ENCODE data around the gene YPEL5. TPM values are rescaled to one million over a fixed set of nuclear protein-coding genes. Genes with fewer than 3 reads are reported as not detected.
A peak's percentile ranks its signal among the peaks of the same experiment; 100 is the strongest.

The YPEL5 gene
- total RNA-seq, 1 donor from 2014 or later: 16.8 TPM

DNA sequence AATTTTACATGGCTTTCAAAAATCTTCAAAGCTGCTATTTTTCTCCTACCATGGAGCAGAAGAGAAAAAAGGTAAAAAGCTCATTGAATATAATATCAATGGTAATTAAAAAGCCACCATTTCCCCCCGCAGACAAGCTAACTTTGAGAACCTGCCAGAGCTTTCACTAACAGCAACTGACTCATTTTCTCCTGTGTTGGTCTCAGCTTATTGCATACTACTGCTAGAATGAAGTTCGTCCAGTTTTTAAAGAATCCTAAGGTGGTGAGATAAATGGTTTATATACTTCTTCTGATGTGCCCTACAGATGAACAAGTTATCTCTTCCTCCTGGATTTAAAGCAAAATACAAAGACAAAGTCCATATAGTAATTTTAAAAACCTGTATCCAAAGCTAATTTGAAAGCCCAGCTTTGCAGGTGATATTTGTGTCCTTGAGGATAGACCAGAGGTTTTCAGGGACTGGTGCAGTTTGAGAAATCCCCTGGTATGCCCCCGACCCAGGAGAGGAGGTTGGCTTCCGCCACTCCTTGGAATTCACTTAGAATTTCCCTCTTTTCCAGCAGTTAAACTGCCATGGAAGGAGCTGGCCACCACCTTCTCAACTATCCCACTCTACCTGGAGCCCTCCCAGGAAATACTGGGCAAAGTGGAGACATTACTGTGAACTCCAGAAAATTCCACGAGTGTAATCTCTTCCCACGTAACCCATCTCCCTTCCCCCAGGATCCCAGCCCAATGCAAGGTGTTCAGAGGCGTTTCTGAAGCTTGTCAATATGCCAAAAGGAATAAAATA is 17.5 kb downstream of the YPEL5 start:
- no peak for DNase-seq
- peaks cover 2% of the 10 kb centered on the region for H3K27me3 Mint-ChIP-seq
- intact Hi-C loops (cut with micrococcal nuclease): loop anchor here (2.0 to 10.0 kb wide), 5 partner anchors 18 to 1360 kb away; partner anchors contain the start of gene YPEL5
- H3K27ac Mint-ChIP-seq: no peak overlapping the region
- no peak overlapping the region for H3K4me3 Mint-ChIP-seq
- peaks cover 2% of the 10 kb centered on the region for H3K4me1 Mint-ChIP-seq
- no peaks in the 10 kb centered on the region for H3K9me3 Mint-ChIP-seq
- peaks cover 6% of the 10 kb centered on the region for H3K36me3 Mint-ChIP-seq (ENCODE audit: low read depth)

DNA sequence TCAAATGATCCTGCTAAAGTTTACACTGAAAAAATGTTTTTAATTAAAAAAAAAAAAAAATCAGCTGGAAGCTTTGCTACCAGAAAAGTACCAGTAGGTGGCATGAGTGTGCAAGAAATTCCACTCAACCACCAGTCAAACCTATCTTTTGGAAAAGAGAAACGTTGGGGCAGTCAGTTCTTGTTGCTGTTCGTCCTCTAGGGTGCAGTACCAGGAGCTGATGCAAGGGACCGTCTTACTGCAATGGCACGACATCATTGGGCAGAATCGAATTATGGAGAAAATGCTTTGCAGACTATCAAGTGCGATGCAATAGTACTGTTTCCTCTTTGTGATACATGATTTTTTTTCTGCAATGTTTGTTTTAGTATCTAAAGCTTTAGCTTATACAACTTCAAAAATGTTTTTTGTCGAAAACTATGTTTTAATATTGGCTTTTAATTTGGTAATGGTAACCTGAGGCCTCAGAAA is 18.3 kb downstream of the YPEL5 start:
- H3K27ac Mint-ChIP-seq: no peak overlapping the region
- peaks cover 2% of the 10 kb centered on the region for H3K27me3 Mint-ChIP-seq
- no peaks in the 10 kb centered on the region for H3K9me3 Mint-ChIP-seq
- no peak overlapping the region for H3K4me3 Mint-ChIP-seq
- peaks cover 2% of the 10 kb centered on the region for H3K4me1 Mint-ChIP-seq
- DNase-seq: peak; percentile 91
- intact Hi-C loops (cut with micrococcal nuclease): loop anchor here (1.0 to 10.0 kb wide), 8 partner anchors 18 to 1360 kb away; partner anchors contain the start of gene YPEL5
- peaks cover 1% of the 10 kb centered on the region for H3K36me3 Mint-ChIP-seq (ENCODE audit: low read depth)

DNA sequence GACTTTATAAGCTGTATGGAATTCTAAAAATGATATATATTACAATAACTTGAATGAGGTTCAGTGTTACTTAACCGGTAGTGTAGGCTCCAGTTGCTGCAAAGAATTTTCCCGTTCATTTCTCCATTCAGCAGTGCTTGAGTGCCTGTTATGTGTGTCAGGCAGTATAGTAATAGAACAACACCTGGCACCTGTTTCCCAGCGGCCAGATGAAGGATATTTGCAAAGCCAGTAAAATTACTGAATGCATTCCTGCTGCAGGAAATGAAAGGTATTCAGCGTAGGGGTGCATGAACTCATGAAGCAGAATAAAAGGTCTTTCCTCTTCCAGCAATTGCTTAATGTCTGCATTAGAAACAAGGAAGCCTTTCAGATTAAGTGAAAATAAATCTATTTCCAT is 18.8 kb downstream of the YPEL5 start:
- H3K4me3 Mint-ChIP-seq: no peak overlapping the region
- no peaks in the 10 kb centered on the region for H3K9me3 Mint-ChIP-seq
- no peak overlapping the region for H3K27ac Mint-ChIP-seq
- H3K36me3 Mint-ChIP-seq (ENCODE audit: low read depth): peaks cover 1% of the 10 kb centered on the region
- no peak for DNase-seq
- peaks cover 2% of the 10 kb centered on the region for H3K27me3 Mint-ChIP-seq
- H3K4me1 Mint-ChIP-seq: peaks cover 2% of the 10 kb centered on the region
- intact Hi-C loops (cut with micrococcal nuclease): loop anchor here (1.0 to 10.0 kb wide), 8 partner anchors 19 to 1359 kb away; partner anchors contain the start of gene YPEL5

DNA sequence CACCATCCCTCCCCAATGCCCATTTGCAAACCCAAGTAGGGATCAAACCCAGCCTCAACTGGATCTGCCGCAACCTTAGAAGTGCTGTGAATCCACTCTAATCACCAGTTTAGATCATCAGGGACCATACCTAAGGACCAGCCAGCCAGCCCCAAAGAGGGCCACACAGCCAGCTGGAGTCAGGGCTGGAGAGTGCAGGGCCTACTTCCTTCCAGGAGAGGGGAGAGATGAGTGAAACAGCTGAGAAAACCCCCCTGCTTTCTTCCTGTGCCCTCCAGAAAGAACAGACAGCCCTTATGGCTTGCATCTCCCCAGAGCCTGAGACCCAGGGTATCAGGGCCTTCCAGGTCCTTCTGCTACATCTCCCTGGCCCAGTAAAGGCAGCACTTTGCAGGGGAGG is 25.8 kb downstream of the YPEL5 start:
- H3K36me3 Mint-ChIP-seq (ENCODE audit: low read depth): no peaks in the 10 kb centered on the region
- peaks cover 2% of the 10 kb centered on the region for H3K27me3 Mint-ChIP-seq
- H3K4me3 Mint-ChIP-seq: no peak overlapping the region
- no peaks in the 10 kb centered on the region for H3K4me1 Mint-ChIP-seq
- DNase-seq: no peak
- intact Hi-C loops (cut with micrococcal nuclease): no loop called here
- H3K27ac Mint-ChIP-seq: no peak overlapping the region
- no peaks in the 10 kb centered on the region for H3K9me3 Mint-ChIP-seq

DNA sequence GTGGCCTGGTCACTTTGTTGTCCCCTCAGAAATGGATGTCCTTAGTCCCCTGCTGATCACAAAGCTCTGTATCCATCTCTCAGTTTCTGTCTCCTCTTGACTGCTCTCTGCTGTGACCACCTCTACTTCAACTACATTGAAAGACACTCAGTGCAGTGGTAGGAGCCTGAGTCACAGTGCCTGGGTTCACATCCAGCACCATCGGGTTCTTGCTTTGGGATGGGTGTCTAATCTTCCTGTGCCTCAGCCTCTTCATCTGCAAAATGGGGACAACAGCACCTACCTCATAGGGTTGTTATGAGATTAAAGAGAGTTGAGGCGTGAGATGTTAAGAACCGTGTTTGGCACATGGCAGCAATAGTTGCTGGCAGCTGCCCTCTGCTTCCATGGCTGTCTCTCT is 30.6 kb downstream of the YPEL5 start:
- Mint-ChIP-seq H3K9me3 (no peaks in the 10 kb centered on the region), H3K27ac (no peak overlapping the region), H3K4me3 (no peak overlapping the region), H3K27me3 (peaks cover 2% of the 10 kb centered on the region), H3K36me3 (ENCODE audit: low read depth) (no peaks in the 10 kb centered on the region), H3K4me1 (peaks cover 2% of the 10 kb centered on the region)
- intact Hi-C loops (cut with micrococcal nuclease): no loop called here
- no peak for DNase-seq

DNA sequence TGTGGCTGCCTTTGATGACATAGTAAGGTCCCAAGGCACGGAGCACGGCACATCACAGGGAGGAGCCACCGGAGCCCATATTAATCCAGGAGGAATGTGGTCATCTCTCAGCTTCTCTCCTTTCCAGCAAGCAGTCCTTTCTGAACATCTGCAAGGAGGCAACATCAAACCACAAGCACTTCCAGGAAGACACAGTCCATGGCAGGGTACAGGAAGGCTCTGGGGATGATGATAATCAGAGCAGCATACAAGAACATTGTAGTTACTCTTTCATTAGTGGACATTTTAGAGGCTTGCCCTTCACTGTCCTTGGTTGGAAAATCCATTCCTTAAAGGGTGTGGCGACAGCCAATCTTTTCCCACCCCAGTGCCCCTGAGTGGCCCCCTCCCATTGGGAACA is 31.1 kb downstream of the YPEL5 start:
- no peaks in the 10 kb centered on the region for H3K36me3 Mint-ChIP-seq (ENCODE audit: low read depth)
- peaks cover 2% of the 10 kb centered on the region for H3K4me1 Mint-ChIP-seq
- no peaks in the 10 kb centered on the region for H3K9me3 Mint-ChIP-seq

DNA sequence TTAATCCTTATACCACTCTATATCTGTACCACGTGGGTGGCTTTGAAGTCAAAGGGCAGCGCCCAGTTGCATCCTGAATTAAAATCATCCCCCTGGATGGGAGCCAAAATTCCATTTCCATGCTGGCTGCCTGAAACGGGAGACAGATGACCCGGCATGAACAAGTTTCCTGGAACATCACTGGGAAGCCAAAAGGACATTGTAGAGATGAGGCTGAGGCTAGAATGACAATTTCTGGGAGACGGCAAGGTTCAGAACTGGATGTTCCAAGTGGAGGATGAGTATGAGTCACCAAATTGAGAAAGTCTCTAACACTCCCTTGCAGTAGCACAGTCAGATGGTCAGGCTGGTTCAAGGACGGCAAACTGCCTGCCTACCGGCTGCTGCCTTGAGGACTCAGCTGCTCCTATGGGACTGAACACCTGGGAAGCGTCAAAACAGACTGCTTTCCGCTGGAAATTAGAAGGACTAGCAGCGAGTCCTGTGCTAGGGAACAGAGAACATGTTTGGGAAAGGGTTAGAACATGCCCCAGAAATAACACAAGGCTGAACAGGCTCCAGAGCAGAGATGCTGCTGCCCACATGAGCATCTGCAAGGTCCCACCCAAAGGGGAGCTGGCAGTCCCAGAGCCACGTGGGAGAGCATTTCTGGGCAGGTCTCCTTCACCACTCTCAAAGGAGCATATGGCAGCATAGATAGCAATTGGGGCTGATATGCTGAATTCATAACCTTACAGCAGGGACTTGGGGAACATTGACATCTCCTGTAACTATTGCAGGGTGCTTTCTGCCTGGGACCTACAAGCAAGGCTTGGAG is 32.0 kb downstream of the YPEL5 start:
- Mint-ChIP-seq H3K27ac (no peak overlapping the region), H3K9me3 (no peaks in the 10 kb centered on the region), H3K4me1 (peaks cover 2% of the 10 kb centered on the region), H3K4me3 (no peak overlapping the region), H3K27me3 (peaks cover 2% of the 10 kb centered on the region), H3K36me3 (ENCODE audit: low read depth) (no peaks in the 10 kb centered on the region)
- intact Hi-C loops (cut with micrococcal nuclease): no loop called here
- no peak for DNase-seq

More for the DNA sequence above, 31.1 kb downstream of the YPEL5 start:
- no peak for DNase-seq
- H3K4me3 Mint-ChIP-seq: no peak overlapping the region
- intact Hi-C loops (cut with micrococcal nuclease): no loop called here
- H3K27me3 Mint-ChIP-seq: peaks cover 2% of the 10 kb centered on the region
- H3K27ac Mint-ChIP-seq: no peak overlapping the region

DNA sequence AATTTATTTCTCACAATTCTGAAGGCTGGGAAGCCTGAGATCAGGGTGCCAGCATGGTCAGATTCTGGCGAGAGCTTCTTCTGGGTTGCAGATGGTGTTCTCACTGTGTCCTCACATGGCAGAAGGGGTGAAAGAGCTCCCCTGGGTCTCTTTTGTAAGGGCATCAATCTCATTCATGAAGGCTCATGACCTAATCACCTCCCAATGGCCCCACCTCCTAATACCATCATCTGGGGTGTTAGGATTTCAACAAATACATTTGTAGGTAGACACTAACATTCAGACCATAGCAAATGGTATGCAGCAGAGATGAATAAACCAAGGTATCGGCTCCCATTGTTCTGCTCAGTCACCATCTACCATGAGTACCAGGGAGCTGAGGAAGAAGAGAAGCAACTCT is 32.7 kb downstream of the YPEL5 start:
- H3K27ac Mint-ChIP-seq: no peak overlapping the region
- H3K27me3 Mint-ChIP-seq: peaks cover 4% of the 10 kb centered on the region
- no peak for DNase-seq

DNA sequence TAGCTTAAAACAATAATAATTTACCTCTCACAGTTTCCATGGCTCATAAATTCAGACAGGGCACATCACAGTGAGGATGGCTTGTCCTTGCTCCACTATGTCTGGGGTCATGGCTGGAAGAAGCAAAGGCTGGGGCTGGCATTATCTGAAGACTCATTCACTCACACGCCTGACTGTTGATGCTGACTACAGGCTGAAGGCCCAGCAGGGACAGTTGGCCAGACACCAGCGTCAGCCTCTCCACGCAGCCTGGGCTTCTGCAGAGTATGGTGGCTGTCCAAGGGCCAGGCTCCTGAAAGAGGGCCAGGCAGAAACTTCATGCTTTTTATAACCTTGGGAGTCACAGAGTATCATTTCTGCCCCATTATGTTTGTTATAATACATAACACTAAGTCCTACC is 33.4 kb downstream of the YPEL5 start:
- H3K4me3 Mint-ChIP-seq: no peak overlapping the region
- H3K27ac Mint-ChIP-seq: no peak overlapping the region
- H3K27me3 Mint-ChIP-seq: peaks cover 4% of the 10 kb centered on the region
- DNase-seq: no peak
- intact Hi-C loops (cut with micrococcal nuclease): no loop called here
- H3K9me3 Mint-ChIP-seq: no peaks in the 10 kb centered on the region
- peaks cover 2% of the 10 kb centered on the region for H3K4me1 Mint-ChIP-seq
- H3K36me3 Mint-ChIP-seq (ENCODE audit: low read depth): no peaks in the 10 kb centered on the region

More for the DNA sequence above, 32.7 kb downstream of the YPEL5 start:
- intact Hi-C loops (cut with micrococcal nuclease): no loop called here
- no peak overlapping the region for H3K4me3 Mint-ChIP-seq
- peaks cover 2% of the 10 kb centered on the region for H3K4me1 Mint-ChIP-seq
- H3K9me3 Mint-ChIP-seq: no peaks in the 10 kb centered on the region
- H3K36me3 Mint-ChIP-seq (ENCODE audit: low read depth): no peaks in the 10 kb centered on the region

DNA sequence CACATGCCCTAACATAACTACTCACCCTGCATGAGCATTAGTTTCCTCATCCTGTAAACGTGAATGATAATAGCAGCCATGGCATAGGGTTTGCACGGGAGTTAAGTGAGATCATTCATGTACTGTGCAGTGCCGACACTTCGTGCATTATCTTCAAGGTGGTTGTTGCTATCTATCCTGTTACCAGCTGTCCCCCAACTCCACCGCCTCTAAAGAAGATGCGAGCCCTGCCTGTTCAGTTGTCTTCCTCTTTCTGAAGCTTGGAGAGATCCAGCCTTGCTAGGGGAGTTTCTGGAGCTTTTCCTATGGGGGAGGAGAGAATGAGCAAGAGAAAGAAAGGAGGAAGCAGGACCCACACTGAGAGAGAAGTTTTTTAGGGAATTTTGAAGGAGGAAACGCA is 34.4 kb downstream of the YPEL5 start:
- DNase-seq: no peak
- Mint-ChIP-seq H3K36me3 (ENCODE audit: low read depth) (no peaks in the 10 kb centered on the region), H3K4me3 (no peak overlapping the region), H3K4me1 (peaks cover 2% of the 10 kb centered on the region), H3K9me3 (no peaks in the 10 kb centered on the region), H3K27me3 (peaks cover 7% of the 10 kb centered on the region), H3K27ac (no peak overlapping the region)
- intact Hi-C loops (cut with micrococcal nuclease): no loop called here

DNA sequence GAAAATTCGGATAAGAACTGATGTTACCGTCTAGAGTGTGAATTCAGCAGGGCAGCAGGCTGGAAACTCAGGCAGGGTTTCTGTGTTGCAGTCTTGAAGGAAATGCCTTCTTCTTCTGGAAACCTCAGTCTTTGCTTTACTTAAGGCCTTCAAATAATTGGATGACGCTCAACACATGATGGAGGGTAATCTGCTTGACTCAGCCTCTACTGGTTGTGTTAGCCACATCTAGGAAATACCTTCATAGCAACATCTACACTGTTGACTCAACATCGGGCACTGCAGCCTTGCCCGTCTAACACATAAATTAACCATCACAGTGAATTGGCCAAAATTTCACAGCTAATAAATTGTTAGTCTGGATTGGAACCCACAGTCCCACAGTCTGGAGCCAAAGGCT is 37.2 kb downstream of the YPEL5 start:
- Mint-ChIP-seq H3K4me3 (no peak overlapping the region), H3K27me3 (peaks cover 9% of the 10 kb centered on the region), H3K27ac (no peak overlapping the region), H3K9me3 (no peaks in the 10 kb centered on the region), H3K4me1 (peaks cover 3% of the 10 kb centered on the region), H3K36me3 (ENCODE audit: low read depth) (no peaks in the 10 kb centered on the region)
- DNase-seq: no peak
- intact Hi-C loops (cut with micrococcal nuclease): no loop called here

DNA sequence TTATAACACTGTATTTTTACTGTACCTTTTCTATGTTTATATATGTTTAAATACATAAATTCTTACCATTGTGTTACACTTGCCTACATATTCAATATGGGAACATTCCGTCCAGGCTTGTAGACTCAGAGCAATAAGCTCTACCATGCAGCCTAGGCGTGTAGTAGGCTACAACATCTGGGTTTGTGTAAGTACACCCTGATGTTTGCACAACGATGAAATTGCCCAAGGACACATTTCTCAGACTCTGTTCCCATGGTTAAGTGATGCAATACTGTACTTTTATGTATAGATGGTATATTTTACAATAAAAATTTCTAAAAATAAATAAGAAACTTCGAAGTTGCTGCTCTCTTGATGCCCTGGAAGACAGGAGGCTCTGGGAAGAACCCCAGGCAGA is 38.4 kb downstream of the YPEL5 start:
- H3K36me3 Mint-ChIP-seq (ENCODE audit: low read depth): no peaks in the 10 kb centered on the region
- no peak overlapping the region for H3K27ac Mint-ChIP-seq
- intact Hi-C loops (cut with micrococcal nuclease): no loop called here
- H3K9me3 Mint-ChIP-seq: no peaks in the 10 kb centered on the region
- H3K4me3 Mint-ChIP-seq: no peak overlapping the region
- peaks cover 10% of the 10 kb centered on the region for H3K27me3 Mint-ChIP-seq
- peaks cover 3% of the 10 kb centered on the region for H3K4me1 Mint-ChIP-seq
- no peak for DNase-seq

DNA sequence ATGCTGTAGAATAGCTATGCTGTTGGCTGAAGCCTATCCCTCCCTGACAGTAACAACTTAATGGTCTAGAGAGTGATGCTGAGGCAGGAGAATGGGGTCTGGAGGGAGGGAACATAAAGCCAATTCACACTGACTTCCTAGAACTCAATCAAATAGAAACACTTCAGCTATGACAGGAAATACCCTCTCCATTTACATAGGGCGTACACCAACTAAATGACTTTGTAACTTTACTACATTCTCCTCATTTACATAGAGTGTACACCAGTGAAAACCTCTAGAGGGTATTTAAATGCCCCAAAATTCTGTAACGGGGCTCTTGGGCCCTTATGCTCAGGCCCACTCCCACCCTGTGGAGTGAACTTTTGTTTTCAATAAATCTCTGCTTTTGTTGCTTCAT is 41.5 kb downstream of the YPEL5 start:
- Mint-ChIP-seq H3K4me1 (peaks cover 3% of the 10 kb centered on the region), H3K4me3 (no peak overlapping the region), H3K9me3 (no peaks in the 10 kb centered on the region), H3K27ac (no peak overlapping the region), H3K36me3 (ENCODE audit: low read depth) (no peaks in the 10 kb centered on the region), H3K27me3 (peaks cover 10% of the 10 kb centered on the region)
- no peak for DNase-seq
- intact Hi-C loops (cut with micrococcal nuclease): no loop called here

DNA sequence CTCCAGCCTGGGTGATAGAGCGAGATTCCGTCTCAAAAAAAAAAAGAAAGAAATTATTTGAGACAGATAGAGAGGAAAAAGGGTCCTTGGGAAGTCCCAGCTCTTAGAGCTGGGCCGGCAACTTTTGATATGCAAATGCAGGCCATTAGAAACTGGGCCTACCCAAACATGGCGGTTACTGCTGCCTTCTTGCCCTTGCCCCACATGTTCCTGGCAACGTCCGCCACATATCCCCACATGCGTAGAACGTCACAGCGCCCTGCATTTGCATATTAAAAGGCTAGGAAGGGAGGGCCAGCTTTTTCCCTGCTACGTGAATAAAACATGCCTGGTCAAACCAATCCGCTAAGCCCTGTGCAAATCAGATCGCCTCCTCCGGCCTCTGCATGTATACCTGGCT is 43.8 kb downstream of the YPEL5 start:
- Mint-ChIP-seq H3K4me1 (peaks cover 3% of the 10 kb centered on the region), H3K27me3 (peaks cover 8% of the 10 kb centered on the region), H3K4me3 (no peak overlapping the region), H3K27ac (no peak overlapping the region), H3K36me3 (ENCODE audit: low read depth) (no peaks in the 10 kb centered on the region), H3K9me3 (no peaks in the 10 kb centered on the region)
- intact Hi-C loops (cut with micrococcal nuclease): no loop called here
- no peak for DNase-seq
